Uterus (tissue), 2 donors: ENCODE measurements around the gene PHF12.

Source experiments
- CTCF ChIP-seq, 4 experiments: fragments of 200-600 bp in 2 of 4; fragments of 450-650 bp in 2 of 4; sonication (generic) in 2 of 4; IDR thresholded peaks; one replicate each; pipeline ENCODE4 v1.5.1; 2016 to 2019; ENCODE audit warnings: antibody characterized with exemption in 4 of 4, mild to moderate bottlenecking in 2 of 4, moderate library complexity in 1 of 4
- POLR2A ChIP-seq, 2 donors: fragments of 450-650 bp; IDR thresholded peaks; one replicate each; pipeline ENCODE4 v1.6.1; 2016; ENCODE audit warnings: antibody characterized with exemption in 2 of 2, mild to moderate bottlenecking in 1 of 2, moderate library complexity in 1 of 2

GRCh38 chr17:28891201-28891600 lies 60.1 kb downstream of the PHF12 start:
- TF ChIP-seq CTCF (IDR thresholded peaks at IDR 0.05) (no peak), POLR2A (IDR thresholded peaks at IDR 0.05) (no peak)
